GM18909 (cell line): ENCODE data around the gene ZBTB3.
"Not testable (repeated sequence)": the region's sequence is repeated elsewhere in the genome, so short reads cannot be mapped to it uniquely, and the experiment has no call there.

Experiments
- ATAC-seq: cut with Tn5 transposase; IDR thresholded peaks from one replicate; pipeline ENCODE4 v1.9.1; 2021; ENCODE audit warnings: mild to moderate bottlenecking; ENCODE audit not compliant: unreplicated experiment, poor library complexity

The ZBTB3 gene

GRCh38 chr11:62757846-62758788, 4.2 kb upstream of the ZBTB3 start:
- no peak for ATAC-seq

- no peak for ATAC-seq
These were observed 1.2 kb upstream of the ZBTB3 start for GRCh38 chr11:62755086-62755615.

GRCh38 chr11:62752994-62753735, 795 bp downstream of the ZBTB3 start:
- no peak for ATAC-seq

- ATAC-seq: no peak
These were observed 1.7 kb downstream of the ZBTB3 start for GRCh38 chr11:62752177-62752785.

GRCh38 chr11:62749931-62750330, 4.0 kb downstream of the ZBTB3 start:
- ATAC-seq: not testable (repeated sequence)

- no peak for ATAC-seq
These were observed 6.3 kb downstream of the ZBTB3 start for GRCh38 chr11:62747475-62748160.

GRCh38 chr11:62737196-62737595, 16.8 kb downstream of the ZBTB3 start:
- ATAC-seq: no peak

- ATAC-seq: no peak
These were observed 21.1 kb downstream of the ZBTB3 start for GRCh38 chr11:62732830-62733229.

GRCh38 chr11:62730076-62730475, 23.9 kb downstream of the ZBTB3 start:
- ATAC-seq: not testable (repeated sequence)

- ATAC-seq: peak; percentile 22
These were observed 25.6 kb downstream of the ZBTB3 start, which contains the start of gene TTC9C for GRCh38 chr11:62728171-62728988. Gene TTC9C, plus strand, starts transcription at chr11:62728486. Its CDS starts 363 bp downstream, at chr11:62728849.

GRCh38 chr11:62727872-62728170, 26.1 kb downstream of the ZBTB3 start:
- peak; percentile 63 for ATAC-seq

- ATAC-seq: peak; percentile 76
These were observed 26.6 kb downstream of the ZBTB3 start, which contains the start of gene HNRNPUL2 for GRCh38 chr11:62727165-62727871. Gene HNRNPUL2, minus strand, starts transcription at chr11:62727457. Its CDS starts 301 bp downstream, at chr11:62727156.

GRCh38 chr11:62726915-62727164, 27.1 kb downstream of the ZBTB3 start:
- ATAC-seq: no peak

GRCh38 chr11:62726156-62726914, 27.6 kb downstream of the ZBTB3 start:
- ATAC-seq: no peak

GRCh38 chr11:62725646-62726045, 28.3 kb downstream of the ZBTB3 start:
- no peak for ATAC-seq

- ATAC-seq: no peak
These were observed 29.8 kb downstream of the ZBTB3 start for GRCh38 chr11:62724171-62724570.

GRCh38 chr11:62721994-62722393, 32.0 kb downstream of the ZBTB3 start:
- ATAC-seq: no peak

- no peak for ATAC-seq
These were observed 34.5 kb downstream of the ZBTB3 start for GRCh38 chr11:62719302-62719978.
